Activated T-helper 9 cell treated with anti-CD3 and anti-CD28 coated beads, Interleukin-2, amount 50 U/mL, for 16 hours (primary cell): ENCODE data around the gene SLC9A8.

Experiments
- DNase-seq: peaks from one replicate; pipeline ENCODE4 v3.0.0-alpha.2; 2020; ENCODE audit warnings: low read depth

SLC9A8 gene

DNA sequence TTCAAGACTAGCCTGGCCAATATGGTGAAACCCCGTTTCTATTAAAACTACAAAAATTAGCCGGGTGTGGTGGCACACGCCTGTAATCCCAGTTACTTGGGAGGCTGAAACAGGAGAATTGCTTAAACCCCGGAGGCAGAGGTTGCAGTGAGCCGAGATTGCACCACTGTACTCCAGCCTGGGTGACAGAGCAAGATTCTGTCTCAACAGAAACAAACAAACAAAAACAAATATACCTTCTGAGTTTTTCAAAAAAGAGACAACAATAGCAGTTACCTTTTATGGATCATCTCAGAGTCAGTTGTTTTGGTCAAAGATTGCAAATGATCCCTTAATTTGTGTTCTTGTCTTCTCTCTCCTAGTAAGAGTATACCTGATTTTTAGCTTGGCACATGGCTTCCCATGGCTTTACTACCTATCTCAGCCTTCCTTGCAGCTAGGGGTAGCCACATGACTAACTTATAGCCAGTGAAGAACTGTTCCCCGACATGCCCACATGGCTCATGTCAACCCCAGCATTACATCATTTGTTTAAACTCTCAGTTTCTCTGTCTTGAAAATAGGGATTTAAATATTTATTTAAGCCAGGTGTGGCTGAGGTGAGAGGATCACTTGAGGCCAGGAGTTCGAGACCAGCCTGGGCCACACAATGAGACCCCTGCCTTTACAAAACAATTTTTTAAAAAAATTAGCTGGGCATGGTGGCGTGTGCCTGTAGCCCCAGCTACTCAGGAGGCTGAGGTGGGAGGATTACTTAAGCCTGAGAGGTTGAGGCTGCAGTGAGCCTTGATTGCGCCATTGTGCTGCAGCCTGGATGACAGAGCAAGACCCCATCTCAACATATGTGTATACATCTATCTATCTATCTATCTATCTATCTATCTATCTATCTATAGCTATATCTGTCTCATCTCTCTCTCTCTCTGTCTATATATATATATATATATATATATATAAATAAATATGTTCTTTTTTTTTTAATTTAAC, 25.0 kb upstream of the SLC9A8 start:
- DNase-seq = no peak

DNA sequence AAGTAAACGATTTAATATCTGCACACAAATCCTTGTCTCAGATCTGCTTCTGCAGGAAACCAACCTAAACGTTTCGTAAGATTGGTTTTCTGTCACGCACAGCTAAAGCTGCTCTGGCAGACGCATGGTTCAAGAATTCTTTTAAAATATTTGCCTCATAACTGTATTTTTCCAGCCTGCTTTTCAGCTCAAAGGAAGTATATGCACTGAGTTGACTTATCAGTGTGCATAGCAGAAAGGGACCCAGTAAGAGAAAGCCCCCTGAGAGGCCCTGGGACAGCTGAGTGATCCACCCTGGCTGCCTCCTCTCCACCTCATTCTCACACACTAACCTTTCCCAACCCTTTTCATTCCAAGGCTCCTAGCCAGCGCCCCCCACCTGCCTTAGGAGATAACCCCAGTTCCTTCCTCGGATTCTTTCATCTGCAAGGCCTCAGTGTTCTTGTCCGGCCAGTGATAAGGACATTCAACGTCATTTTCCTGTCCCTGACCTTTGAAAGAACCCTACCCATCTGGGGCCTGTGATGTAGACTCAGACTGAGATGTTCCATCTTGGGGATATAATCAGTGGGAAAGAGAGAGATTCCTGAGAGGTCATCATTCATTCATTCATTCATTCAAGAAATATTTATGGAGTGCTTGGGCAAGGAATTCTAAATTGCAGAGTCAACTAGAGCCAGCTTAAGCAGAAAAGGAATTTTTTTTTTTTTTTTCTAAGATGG, 22.4 kb upstream of the SLC9A8 start:
- DNase-seq = no peak

DNA sequence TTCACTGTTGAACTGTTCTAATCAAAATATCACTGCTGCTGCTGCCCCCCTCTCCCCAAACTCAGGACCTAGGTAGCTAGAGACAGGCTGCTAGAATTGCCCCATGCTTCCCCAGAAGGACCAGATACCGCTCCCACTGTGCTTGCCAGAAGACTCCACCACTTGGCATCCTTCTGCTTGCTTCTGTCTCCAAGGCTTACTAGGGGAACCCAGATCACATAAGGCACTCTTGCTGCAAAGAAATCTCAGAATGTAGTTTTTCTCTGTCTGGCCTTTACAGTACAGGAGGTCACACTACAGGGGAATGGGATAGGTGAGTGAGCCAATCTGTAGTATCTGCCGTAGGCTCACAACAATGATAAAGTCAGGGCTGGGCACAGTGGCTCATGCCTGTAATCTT, 21.5 kb upstream of the SLC9A8 start:
- no peak for DNase-seq

DNA sequence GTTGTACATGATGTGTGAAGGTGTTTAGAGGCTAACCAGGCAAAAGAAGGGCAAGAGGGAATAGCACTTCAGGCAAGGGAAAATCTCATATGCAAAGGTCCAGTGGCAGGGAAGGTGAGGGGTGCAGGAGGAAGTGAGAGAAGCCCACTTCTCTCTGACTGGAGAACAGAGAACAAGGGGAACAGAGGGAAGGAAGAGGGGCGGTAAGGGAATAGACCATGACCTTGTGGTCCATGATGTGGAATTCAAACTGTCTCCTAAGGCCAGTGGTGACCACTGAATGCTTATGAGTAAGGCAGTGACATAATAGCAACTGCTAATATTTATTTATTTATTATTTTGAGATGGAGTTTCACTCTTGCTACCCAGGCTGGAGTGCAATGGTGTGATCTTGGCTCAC, 20.6 kb upstream of the SLC9A8 start:
- DNase-seq = no peak

DNA sequence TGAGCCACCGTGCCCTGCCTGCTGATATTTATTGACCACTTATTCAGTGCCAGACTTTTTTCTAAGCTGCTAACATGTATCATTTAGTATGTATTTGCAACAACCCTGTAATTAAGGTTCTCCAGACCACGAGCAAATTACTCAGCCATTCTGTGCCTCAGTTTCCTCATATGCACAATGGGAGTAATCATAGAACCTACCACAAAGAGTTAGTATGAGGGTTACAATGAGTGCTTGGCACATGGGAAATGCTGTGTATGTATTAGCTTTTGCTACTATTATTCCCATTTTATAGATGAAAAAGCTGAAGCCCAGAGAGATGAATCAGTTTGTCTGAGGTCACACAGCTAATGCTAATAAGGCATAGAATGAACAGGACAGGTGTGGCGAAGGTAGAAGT, 20.0 kb upstream of the SLC9A8 start:
- DNase-seq = no peak

DNA sequence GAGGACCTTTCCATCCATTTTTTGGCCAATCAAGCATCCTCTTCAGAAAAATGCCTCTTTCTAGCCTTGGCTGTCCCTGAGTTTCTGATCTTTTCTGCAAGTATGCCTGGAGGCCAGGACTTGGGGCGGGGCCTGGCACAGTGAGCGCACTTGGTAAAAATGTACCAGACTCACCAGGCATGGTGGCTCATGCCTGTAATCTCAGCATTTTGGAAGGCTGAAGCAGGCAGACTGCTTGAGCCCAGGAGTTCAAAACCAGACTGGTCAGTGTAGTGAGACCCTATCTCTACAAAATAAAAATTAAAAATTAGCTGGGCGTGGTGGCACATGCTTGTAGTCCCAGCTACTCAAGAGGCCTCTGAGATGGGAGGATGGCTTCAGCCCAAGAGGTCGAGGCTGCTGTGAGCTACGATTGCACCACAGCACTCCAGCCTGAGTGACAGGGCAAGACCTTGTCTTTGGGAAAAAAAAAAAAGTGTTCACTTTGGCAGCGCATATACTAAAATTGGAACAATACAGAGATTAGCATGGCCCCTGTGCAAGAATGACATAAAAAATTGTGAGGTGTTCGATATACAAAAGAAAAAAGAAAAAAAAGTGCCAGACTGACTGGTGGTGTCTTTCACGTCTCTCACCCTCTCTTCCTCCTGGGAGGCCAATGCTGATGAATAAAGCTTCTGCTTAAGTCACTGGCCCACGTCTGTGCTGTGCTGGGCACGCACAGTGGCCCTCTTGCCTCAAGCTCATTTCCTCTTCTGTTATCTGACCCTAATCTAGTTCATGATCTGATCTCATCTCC, 18.1 kb upstream of the SLC9A8 start:
- no peak for DNase-seq

DNA sequence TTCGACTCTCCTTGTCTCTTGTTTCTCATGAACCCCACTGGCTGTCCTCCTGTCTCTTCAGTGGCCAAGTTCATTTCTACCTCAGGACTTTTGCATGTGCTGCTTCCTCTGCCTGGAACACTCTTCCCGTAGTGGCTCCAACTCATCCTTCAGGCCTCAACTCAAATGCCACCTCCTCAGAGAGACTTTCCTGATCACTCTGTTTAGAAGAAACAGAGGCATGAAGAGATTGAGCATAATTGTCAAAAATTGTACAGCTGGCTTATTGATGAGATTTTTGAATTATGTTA, 17.5 kb upstream of the SLC9A8 start:
- DNase-seq = no peak

DNA sequence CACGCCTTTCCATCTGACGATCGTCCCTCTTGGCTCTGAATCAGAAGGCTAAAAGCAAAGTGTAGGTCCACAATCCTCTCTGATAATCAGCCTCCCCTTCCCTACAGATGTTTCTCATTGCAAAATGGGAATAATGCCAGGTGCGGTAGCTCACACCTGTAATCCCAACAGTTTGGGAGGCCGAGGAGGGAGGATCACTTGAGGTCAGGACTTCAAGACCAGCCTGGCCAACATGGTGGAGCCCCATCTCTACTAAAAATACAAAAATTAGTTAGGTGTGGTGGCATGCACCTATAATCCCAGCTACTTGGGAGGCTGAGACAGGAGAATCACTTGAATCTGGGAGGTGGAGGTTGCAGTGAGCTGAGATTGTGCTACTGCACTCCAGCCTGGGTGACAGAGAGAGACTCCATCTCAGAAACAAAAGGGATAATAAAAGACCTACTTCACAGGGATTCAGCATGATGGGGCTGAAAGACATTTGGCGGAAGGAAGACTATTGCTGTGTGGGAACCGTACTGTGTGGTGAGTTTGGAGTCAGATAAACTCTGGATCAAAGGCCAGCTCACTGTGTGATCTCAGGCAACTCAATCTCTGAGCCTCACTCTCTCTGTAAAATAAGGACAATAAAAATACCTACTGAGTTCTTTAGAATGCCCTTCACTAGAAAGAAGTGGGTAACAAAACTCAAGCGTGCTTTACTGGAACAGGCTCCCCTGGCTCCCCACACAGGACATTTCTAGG, 15.9 kb upstream of the SLC9A8 start:
- DNase-seq = no peak

DNA sequence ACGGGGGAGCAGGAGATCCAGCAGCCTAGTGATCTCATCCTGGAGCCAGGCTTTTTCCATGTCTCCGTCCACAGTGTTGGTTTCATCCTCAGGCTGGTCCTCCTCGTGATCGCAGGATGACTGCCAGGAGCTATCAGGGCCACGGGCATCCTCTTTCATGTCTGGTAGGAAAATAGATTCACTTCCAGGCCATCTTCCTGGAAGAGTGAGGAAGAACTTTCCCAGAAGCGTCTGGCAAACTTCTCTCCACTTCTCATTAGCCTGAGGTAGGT, 15.3 kb upstream of the SLC9A8 start:
- no peak for DNase-seq

DNA sequence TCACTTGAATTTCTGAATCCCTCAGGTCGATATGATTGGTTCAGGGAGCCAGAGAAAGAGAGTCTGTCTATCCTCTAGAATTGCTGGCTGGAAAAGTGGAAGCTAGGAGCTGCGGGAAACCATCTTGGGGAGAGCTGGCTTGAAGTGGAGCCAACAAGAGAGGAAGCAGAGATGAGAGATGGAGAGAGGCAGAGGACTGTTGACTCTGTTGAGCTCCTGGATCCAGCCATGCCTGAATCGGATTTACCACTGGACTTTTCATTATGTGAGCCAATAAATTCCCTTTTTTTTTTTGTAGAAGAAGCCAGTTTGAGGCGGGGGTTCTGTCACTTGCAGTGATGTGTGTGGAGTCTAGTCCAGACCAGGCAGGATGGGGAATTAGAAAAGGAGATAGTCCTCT, 13.9 kb upstream of the SLC9A8 start:
- no peak for DNase-seq

DNA sequence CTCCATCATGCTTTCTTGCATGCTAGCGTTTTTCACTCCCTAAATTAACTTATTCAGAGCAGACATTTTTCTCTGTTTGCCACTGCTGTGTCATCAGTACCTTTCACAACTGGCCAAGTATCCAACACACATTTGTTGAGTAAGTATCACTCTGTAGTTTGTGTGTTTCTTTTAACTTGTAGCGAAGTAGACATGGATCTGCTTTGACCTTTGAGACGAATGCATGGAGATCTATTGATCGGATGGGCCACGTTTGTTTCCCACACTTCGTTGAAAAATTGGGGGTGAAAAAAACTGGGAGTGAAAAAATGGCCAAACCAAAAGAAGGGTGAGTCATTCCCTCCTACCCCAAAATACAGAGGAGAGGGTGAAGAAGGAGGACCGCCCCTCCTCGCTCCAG, 12.9 kb upstream of the SLC9A8 start:
- DNase-seq = no peak

DNA sequence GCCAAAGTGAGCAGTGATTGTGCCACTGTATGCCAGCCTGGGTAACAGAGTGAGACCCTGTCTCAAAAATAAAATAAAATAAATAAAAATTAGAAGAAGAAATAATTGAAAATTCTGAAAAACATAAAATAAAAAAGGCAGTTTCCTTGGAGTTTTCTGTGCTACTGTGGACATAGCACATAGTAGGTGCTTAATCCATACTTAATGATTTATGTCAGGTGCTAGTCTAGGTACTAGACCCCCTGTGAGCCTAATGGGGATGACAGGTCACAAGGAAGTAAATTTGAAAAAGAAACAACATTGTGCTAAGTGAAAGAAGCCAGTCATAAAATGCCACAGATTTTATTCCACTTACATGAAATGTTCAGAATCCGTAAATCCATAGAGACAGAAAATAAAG, 9.2 kb upstream of the SLC9A8 start:
- no peak for DNase-seq

DNA sequence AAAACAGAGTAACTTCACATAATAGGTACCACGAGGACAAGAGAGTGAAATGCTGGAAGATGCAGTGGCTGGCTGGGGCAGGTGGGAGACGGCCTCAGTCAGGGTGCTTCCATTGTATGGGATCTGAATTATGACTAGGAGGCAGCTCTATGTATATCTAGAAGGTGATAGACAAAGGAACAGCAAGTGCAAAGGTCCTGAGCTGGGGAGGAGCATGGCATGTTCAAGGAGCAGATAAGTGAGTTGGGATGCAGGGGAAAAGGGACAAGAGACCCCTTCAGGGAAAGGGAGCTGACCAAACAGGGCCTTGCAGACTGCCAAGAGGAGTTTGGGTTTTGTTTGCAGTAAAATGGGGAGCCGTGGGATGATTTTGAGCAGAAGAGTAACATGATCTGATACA, 8.3 kb upstream of the SLC9A8 start:
- no peak for DNase-seq

DNA sequence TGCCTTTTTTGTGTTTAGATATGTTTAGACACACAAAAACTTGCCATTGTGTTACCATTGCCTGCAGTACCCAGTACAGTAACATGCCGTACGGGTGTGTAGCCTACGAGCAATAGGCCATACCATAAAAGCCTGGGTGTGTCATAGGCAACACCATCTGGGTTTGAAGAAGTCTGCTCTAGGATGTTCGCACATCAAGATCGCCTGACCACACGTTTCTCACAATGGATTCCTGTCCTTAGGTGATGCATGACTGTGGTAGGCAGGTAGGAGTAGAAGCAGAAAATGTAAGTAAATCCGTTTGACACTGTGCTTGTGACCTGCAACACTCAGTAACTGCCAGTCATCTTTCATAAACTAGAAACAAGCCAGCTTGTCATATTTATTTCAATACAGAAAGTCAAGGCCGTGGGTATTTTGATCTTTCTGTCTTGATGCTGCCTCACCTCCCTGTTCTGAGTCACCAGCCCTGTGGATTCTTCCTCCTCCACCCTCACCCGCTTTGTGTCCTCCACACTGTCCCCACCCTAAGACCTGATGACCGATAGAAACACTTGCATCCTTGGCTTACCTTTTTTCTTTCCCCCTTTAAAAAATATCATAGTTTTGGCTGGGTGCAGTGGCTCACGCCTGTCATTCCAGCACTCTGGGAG, 7.3 kb upstream of the SLC9A8 start:
- peak; percentile 44 for DNase-seq

DNA sequence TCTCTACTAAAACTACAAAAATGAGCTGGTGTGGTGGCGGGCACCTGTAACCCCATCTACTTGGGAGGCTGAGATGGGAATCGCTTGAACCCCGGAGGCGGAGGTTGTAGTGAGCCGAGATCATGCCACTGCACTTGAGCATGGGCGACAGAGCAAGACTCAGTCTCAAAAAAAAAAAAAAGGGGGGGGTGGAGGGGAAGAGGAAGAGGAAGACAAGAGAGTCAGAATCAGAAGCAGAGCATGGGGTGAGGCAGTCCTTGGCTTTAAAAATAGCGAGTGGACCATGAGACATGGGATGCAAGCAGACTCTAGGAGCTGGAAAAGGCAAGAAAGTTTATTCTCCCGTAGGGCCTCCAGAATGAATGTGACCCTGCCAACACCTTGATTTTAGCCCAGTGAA, 3.9 kb upstream of the SLC9A8 start:
- DNase-seq = no peak

DNA sequence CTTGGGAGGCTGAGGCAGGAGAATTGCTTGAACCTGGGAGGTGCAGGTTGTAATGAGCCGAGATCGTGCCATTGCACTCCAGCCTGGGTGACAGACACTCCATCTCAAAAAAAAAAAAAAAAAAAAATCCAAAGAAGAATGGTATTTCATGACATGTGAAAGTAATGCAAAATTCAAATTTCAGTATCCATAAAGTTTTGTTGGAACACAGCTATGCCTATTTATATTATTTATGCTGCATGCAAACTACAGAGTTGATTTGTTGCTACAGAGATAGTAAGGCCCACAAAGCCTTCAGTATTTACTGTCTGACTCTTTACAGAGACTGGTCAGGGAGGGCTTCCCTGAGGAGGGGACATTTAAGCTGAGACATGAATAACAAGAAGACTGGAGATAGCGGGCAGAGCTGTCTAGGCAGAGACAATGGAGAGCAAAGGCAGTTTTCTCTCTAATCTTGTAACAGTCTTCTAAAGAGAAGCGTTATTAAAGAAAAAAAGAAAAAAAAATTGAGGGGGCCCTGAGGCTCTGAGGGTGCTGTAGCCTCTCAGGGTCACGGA, 2.7 kb upstream of the SLC9A8 start:
- DNase-seq = no peak

DNA sequence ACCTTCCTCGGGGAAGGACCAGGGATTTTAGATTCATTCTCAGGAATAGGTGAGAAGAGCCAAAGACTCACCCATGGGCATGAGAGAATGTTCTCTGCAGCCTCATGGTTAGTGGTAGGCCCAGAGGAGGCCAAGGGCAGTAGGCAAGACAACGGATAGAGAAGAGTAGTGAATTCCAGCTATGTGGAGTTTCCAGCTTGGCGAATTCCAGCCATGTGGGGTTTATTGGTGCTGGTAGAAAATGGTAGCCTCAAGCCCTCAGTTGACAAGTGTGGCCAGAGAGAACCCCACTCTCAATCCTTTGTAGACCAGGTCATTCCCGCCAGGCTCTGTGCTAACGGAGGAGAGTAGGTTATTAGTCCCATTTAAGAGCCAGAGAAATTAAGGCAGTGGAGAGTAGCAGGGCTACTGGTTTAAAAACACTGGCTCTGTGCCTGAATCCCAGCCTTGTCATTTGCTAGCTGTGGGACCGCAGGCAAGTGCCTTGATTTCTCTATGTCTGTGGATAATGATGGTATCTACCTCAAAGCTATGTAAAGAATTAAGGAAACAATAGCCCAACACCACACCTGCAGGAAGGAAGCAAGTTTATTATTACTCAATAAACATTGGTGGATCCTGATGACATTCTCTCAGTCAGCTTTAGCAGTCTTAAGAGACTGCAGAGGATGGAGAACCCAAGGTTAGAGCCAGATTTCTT, 2.0 kb upstream of the SLC9A8 start:
- no peak for DNase-seq

DNA sequence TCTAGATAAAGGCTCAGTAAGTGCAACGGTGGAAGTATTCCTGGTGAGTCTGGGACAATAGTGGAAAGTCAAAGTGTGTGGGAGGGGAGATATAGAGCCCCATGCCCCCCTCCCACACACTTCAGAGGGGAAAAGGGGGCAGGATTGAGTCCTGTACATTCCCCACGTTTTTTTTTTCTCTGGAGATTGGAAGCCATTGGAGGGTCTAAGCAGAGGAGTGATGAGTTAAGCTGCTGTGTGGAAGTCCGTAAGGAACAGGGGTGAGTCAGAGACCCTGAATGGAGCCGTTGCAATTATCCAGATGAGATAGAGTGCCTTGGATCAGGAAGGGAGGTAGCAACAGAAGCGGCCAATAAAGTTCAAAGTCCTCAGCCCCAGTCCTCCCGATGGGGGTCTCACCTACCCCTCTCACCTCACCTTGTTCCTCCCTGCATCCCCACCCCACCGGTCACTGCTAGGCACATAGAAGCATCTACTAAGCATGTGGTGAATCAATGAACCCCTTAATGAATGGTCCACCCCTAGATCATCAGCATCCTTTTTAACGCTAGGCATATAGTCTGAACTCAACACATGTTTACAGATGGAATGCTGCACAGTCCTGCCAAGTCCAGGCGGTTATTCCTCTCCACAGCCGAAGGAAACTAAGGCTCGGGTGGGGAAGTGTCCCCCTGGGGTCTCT, 662 bp upstream of the SLC9A8 start:
- no peak for DNase-seq

DNA sequence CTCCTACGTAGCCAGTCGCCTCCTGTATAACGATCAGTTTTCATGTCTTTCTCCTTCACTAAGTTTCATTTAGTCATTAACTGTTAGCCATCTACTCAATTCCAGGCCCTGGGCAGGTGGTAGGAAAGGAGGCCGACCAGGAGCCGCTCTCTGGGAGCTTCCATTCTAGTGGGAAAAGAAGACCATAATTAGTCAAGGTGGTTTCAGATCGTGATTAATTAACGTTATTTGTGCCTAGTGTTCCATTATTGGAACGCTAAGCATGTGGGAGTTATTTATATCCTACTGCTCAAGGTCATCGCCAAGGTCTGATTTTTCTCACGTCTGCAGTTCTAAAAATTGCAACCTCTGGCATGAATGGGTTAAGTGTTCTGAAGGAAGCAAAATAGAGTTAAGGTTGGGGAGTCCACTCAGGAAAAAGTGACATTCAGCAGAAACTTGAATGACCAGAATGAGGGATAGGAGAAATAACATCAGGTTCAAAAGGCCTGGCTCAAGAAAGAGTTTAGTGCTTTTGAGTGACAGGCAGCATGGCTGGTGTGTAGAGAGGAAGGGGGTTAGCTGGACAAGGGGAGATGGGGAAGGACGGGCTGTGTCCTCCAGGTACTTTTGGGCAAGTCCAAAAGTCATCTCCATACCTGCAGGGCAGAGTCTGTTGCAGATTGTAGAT, 812 bp downstream of the SLC9A8 start:
- no peak for DNase-seq
